Stimulated activated CD4-positive, alpha-beta T cell treated with anti-CD3 and anti-CD28 coated beads, Interleukin-4, amount 100 ng/mL, for 48 hours (primary cell): ENCODE data around the gene GSAP.
A peak's percentile ranks its signal among the peaks of the same experiment; 100 is the strongest.
"Not testable (repeated sequence)": the region's sequence is repeated elsewhere in the genome, so short reads cannot be mapped to it uniquely, and the experiment has no call there.

Experiments used
- DNase-seq, 2 donors: peaks; one replicate each; pipeline ENCODE4 v3.0.0-alpha.2; 2020; ENCODE audit warnings: low read depth in 2 of 2

Gene GSAP

GRCh38 chr7:77360104-77360503 lies 56.0 kb downstream of the GSAP start:
- no peak for DNase-seq

- no peak for DNase-seq
Measured at GRCh38 chr7:77359599-77359998, 56.5 kb downstream of the GSAP start.

GRCh38 chr7:77354914-77355313 lies 61.2 kb downstream of the GSAP start:
- DNase-seq = no peak

- no peak for DNase-seq
Measured at GRCh38 chr7:77354484-77354883, 61.7 kb downstream of the GSAP start.

- DNase-seq = no peak
Measured at GRCh38 chr7:77353911-77354310, 62.2 kb downstream of the GSAP start.

GRCh38 chr7:77353407-77353721 lies 62.8 kb downstream of the GSAP start:
- no peak for DNase-seq

- no peak for DNase-seq
Measured at GRCh38 chr7:77352665-77353406, 63.3 kb downstream of the GSAP start.

- DNase-seq = peak in 1 of 2 donors; percentile 18
Measured at GRCh38 chr7:77351539-77352004, 64.6 kb downstream of the GSAP start.

GRCh38 chr7:77349141-77349540 lies 67.0 kb downstream of the GSAP start:
- DNase-seq = no peak

GRCh38 chr7:77348371-77348813 lies 67.8 kb downstream of the GSAP start:
- DNase-seq = no peak

GRCh38 chr7:77346441-77346840 lies 69.7 kb downstream of the GSAP start:
- no peak for DNase-seq

GRCh38 chr7:77345426-77345825 lies 70.7 kb downstream of the GSAP start:
- not testable (repeated sequence) for DNase-seq

- no peak for DNase-seq
Measured at GRCh38 chr7:77339726-77340125, 76.4 kb downstream of the GSAP start.

- no peak for DNase-seq
Measured at GRCh38 chr7:77338883-77339629, 77.1 kb downstream of the GSAP start.

GRCh38 chr7:77338260-77338659 lies 77.9 kb downstream of the GSAP start:
- no peak for DNase-seq

GRCh38 chr7:77337456-77337990 lies 78.6 kb downstream of the GSAP start:
- DNase-seq = no peak

GRCh38 chr7:77335581-77335980 lies 80.6 kb downstream of the GSAP start:
- no peak for DNase-seq

GRCh38 chr7:77334039-77334438 lies 82.1 kb downstream of the GSAP start:
- not testable (repeated sequence) for DNase-seq

- DNase-seq = peak; percentile 25 to 40
Measured at GRCh38 chr7:77331938-77332695, 84.0 kb downstream of the GSAP start.

GRCh38 chr7:77330169-77330882 lies 85.8 kb downstream of the GSAP start:
- no peak for DNase-seq

GRCh38 chr7:77329466-77330168 lies 86.5 kb downstream of the GSAP start:
- DNase-seq = no peak
